GDM1 (cell line): ENCODE results near the gene FOXJ3.
A peak's percentile ranks its signal among the peaks of the same experiment; 100 is the strongest.

ENCODE experiments used
- DNase-seq: peaks from one replicate; lab custom pipeline; 2025; lab: John Stamatoyannopoulos, UW

FOXJ3 gene

GRCh38 chr1:42167611-42168390, 167.2 kb downstream of the FOXJ3 start:
- no peak for DNase-seq

GRCh38 chr1:42165511-42166210, 169.4 kb downstream of the FOXJ3 start:
- no peak for DNase-seq

DNA sequence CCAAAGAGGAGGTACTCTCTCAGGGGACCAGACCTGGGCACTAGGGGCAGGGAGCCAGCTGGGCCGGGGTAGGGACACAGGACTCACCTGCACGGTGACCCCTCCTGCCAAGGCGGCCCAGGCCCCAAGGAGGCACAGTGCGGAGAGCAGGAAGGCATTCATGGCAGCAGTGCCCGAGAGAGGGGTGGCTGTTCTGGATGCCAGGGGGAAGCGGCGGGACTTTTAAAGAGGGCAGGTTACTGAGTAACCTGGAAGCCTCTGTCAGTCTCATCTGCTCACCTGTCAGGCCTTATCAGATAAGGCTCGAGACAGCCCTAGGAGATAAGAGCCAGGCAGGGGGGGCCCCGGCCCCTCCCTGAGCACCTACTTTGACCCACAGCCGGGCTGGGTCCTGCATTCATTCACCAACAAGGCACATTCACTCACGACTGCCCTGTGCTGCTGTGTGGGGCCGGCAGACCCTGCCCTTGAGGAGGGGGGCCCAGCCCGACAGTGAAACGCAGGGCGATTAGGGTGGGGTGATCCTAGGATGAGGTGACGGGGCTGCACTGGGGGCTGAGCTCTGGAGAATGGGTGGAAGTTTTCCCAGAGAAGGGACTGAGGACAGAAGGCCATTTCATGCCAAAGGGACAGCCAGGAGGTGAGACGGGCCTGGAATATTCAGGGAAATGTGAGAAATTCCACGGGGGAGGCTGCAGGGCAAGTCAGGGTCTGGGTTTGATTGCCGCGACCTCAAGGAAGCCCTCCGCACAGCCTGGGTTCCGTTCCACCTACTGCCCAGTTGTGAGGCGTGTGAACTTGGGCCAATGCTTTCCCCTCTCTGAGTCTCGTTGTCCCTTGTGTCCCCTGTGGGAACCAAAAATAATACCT, 170.2 kb downstream of the FOXJ3 start, which contains the start of gene GUCA2A:
GUCA2A (minus strand) TSS at position 195 of the 870 bp plus-strand sequence; CDS start at position 162, 33 bp downstream.
- no peak for DNase-seq

DNA sequence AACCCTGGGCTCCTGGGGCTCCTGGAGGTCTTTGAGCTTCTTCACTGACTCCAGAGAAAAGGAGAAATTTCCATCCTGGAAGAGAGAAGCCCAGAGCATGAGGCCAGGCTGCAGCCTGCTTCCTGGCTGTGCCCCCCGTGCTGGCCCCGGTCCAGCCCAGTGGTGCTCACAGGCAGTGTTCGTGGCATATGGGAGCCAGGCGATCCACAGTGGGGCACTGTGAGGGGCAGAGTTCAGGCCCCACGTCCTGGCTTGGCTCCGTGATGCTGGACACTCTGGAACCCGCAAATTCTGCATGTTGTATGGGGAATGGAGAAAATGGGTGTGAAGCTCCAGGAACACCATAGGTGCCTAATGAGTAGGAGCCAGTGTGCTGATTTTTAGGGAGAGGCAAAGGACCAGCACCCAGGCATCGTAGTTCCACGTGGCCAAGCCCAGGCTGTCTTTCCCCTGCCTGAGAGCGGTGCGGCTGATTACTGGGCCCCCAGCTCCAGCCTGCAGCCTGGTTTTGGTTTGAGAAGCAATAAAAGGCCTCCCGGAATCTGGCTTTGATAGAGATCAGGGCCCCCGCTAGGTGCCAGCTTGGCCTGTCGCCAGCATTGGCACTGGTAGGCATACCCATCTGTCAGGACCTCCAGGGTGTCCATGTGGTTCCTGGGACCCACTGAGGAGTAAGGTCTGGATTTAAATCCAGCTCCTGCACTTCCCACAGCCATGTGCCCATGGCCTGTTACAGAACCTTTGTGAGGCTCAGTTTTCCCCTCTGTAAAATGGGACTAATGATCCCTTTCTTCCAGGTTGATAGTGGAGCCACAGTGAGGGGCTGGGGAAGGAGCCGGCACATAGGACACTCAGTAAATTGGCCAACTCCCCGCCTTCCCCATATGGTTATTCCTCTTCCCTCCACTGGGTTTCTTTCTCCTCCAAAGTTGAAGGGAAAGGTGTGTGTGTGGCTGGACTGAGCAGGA, 171.2 kb downstream of the FOXJ3 start:
- DNase-seq: no peak

GRCh38 chr1:42163114-42163513, 171.9 kb downstream of the FOXJ3 start:
- no peak for DNase-seq

- no peak for DNase-seq
These were observed 172.9 kb downstream of the FOXJ3 start for GRCh38 chr1:42162181-42162580.

DNA sequence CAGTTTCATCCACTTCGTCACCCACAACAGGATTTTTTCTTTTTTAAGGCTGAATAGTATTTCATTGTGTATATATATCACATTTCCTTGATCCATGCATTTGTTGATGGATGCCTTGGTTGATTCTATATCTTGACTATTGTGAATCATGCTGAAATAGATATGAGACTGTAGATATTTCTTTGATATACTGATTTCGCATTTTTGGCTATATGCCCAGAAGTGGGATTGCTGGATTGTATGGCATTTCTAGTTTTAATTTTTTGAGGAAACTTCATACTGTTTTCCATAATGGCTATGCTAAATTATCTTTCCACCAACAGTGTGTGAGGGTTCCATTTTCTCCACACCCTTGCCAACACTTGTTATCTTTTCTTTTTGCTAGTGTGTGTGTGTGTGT, 176.8 kb downstream of the FOXJ3 start:
- DNase-seq: no peak

- DNase-seq: peak; percentile 53
These were observed 177.4 kb downstream of the FOXJ3 start for GRCh38 chr1:42157667-42158066.

- no peak for DNase-seq
These were observed 179.7 kb downstream of the FOXJ3 start for GRCh38 chr1:42155362-42155761.

- DNase-seq: no peak
These were observed 180.3 kb downstream of the FOXJ3 start for GRCh38 chr1:42154685-42155084.

- DNase-seq: no peak
These were observed 181.4 kb downstream of the FOXJ3 start for GRCh38 chr1:42153624-42154023.

GRCh38 chr1:42152907-42153600, 182.0 kb downstream of the FOXJ3 start, which contains the start of gene GUCA2B:
GUCA2B (plus strand) TSS chr1:42153410; CDS start chr1:42153451, 41 bp downstream.
- DNase-seq: no peak

GRCh38 chr1:42152119-42152518, 182.9 kb downstream of the FOXJ3 start:
- no peak for DNase-seq

DNA sequence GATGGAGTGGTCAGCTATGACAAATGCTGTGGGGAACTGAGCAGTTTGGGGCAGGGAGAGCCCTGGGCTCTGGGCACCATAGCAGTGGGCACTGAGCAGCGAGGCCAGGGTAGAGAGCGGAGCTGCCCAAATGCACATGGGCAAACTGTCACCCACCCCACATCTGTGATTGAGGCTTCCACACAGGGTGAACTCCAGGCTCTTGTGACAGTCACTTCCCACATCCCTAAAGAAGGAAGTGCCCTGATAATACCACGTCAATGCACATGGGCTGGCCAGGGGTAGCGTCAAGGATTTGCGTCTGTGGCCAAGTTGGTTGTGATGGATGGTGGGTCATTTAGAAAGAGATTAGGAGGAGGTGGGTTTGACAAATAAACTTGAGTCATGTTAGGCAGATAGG, 184.4 kb downstream of the FOXJ3 start:
- DNase-seq: no peak

GRCh38 chr1:42148166-42148565, 186.9 kb downstream of the FOXJ3 start:
- DNase-seq: no peak

DNA sequence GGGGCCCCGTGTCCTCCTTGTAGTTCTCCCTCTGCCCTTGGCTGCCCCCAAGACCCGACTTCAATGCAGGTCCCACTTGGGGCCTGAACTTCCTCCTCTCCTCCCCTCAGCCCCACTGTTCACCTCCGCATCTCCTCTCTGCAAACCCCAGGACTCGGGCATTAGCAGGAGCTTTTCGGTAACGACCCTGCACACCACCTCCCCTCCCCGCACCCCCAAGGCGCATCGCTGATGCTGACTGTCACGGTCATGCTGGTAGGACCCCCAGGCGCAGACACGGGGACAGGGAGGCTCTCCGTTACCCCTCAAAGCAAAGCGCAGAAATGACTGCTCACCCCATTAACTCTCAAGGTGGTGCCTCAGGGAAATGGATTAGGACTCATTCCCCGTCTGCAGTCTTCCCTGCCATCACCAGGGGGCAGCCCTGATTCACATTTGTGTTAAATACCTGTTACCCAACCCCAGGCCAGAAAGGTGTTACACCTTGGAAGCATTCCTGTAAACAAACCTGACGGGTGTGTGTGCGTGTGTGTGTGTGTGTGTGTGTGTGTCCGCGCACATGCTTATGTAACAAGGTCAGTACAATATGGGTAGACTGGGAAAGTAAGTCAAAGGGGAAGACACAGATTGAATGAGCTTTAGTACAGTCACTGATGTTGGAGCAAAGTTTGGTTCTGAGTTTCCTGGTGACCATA, 188.3 kb downstream of the FOXJ3 start:
- DNase-seq: peak; percentile 35

- DNase-seq: no peak
These were observed 189.0 kb downstream of the FOXJ3 start for GRCh38 chr1:42145764-42146625.

- peak; percentile 51 for DNase-seq
These were observed 189.7 kb downstream of the FOXJ3 start for GRCh38 chr1:42145389-42145716.
